ENCODE measurements around the gene CASP10. TPM values are rescaled to one million over a fixed set of nuclear protein-coding genes. Genes with fewer than 3 reads are reported as not detected.
A peak's percentile ranks its signal among the peaks of the same experiment; 100 is the strongest.

CASP10 gene
- total RNA-seq, 4 donors from 2014 or later, result 2.2 to 7.3 (median 4.3) TPM

GRCh38 chr2:201258666-201259615, 76.0 kb downstream of the CASP10 start:
- DNase-seq (ENCODE audit: extremely low spot score), result peak; percentile 86
- WGBS, result 30% methylated on average over 15 of the region's 15 CpGs
- Histone ChIP-seq H3K4me1 (peaks cover 4 to 50% (median 43%) of the 10 kb centered on the region in 4 donors), H3K4me3 (peak overlapping the region; percentile 54 to 67 (median 63)), H3K27ac (replicated peaks in 1 of 4) (peak overlapping the region; percentile 80 to 85 (median 82)), H3K36me3 (no peaks in the 10 kb centered on the region), H3K27me3 (no peaks in the 10 kb centered on the region), H3K9me3 (no peaks in the 10 kb centered on the region)
- intact Hi-C loops (cut with DNase I), result loop anchor here (10.0 kb wide), 1 partner anchor 196 kb away; the partner anchor contains the start of genes STRADB and TRAK2
- no peak for TF ChIP-seq EP300 (IDR thresholded peaks at IDR 0.05)
- TF ChIP-seq POLR2AphosphoS5 (IDR thresholded peaks at IDR 0.05), result no peak
- no peak for TF ChIP-seq POLR2A (IDR thresholded peaks at IDR 0.05; ENCODE audit: low read depth)
- TF ChIP-seq CTCF (IDR thresholded peaks at IDR 0.05), result peak in 1 of 3 experiments; percentile 29

GRCh38 chr2:201260302-201260800, 77.4 kb downstream of the CASP10 start, which contains the start of gene CASP8:
Gene CASP8, plus strand, starts transcription at chr2:201260536. Its CDS starts 5,951 bp downstream, at chr2:201266487.
- intact Hi-C loops (cut with DNase I), result no loop called here
- Histone ChIP-seq H3K4me3 (peak within 1 kb of the TSS; percentile 54 to 67 (median 63)), H3K36me3 (no peaks in the 10 kb centered on the region), H3K9me3 (no peaks in the 10 kb centered on the region), H3K4me1 (peaks cover 4 to 39% (median 34%) of the 10 kb centered on the region in 4 donors), H3K27me3 (no peaks in the 10 kb centered on the region), H3K27ac (replicated peaks in 1 of 4) (peak within 1 kb of the TSS; percentile 13 to 52 (median 39))
- WGBS, result 80% methylated on average over 10 of the region's 10 CpGs
- no peak for TF ChIP-seq POLR2A (IDR thresholded peaks at IDR 0.05; ENCODE audit: low read depth)
- TF ChIP-seq POLR2AphosphoS5 (IDR thresholded peaks at IDR 0.05), result peak; percentile 24 to 41
- DNase-seq (ENCODE audit: extremely low spot score), result peak; percentile 89

GRCh38 chr2:201261471-201261870, 78.5 kb downstream of the CASP10 start:
- TF ChIP-seq POLR2AphosphoS5 (IDR thresholded peaks at IDR 0.05), result no peak
- TF ChIP-seq EP300 (IDR thresholded peaks at IDR 0.05), result no peak
- TF ChIP-seq POLR2A (IDR thresholded peaks at IDR 0.05; ENCODE audit: low read depth), result no peak
- no peak for TF ChIP-seq CTCF (IDR thresholded peaks at IDR 0.05)
- Histone ChIP-seq H3K36me3 (peaks cover 0 to 3% (median 0%) of the 10 kb centered on the region in 4 donors), H3K4me3 (peak overlapping the region; percentile 3 to 34 (median 20)), H3K27me3 (no peaks in the 10 kb centered on the region), H3K4me1 (peaks cover 4 to 39% (median 34%) of the 10 kb centered on the region in 4 donors), H3K9me3 (no peaks in the 10 kb centered on the region), H3K27ac (replicated peaks in 1 of 4) (no peak overlapping the region)
- DNase-seq (ENCODE audit: extremely low spot score), result peak; percentile 89
- WGBS, result 72% methylated on average over 9 of the region's 9 CpGs
- intact Hi-C loops (cut with DNase I), result no loop called here

- DNase-seq (ENCODE audit: extremely low spot score), result no peak
- peak overlapping the region; percentile 3 to 34 (median 20) for H3K4me3 ChIP-seq
- peaks cover 4 to 39% (median 33%) of the 10 kb centered on the region in 4 donors for H3K4me1 ChIP-seq
- no peak overlapping the region for H3K27ac ChIP-seq (replicated peaks in 1 of 4)
- no peaks in the 10 kb centered on the region for H3K9me3 ChIP-seq
- 71% methylated on average over 2 of the region's 2 CpGs for WGBS
- TF ChIP-seq CTCF (IDR thresholded peaks at IDR 0.05) (no peak), POLR2A (IDR thresholded peaks at IDR 0.05; ENCODE audit: low read depth) (no peak), EP300 (IDR thresholded peaks at IDR 0.05) (no peak), POLR2AphosphoS5 (IDR thresholded peaks at IDR 0.05) (no peak)
- no peaks in the 10 kb centered on the region for H3K27me3 ChIP-seq
- peaks cover 0 to 8% (median 2%) of the 10 kb centered on the region in 4 donors for H3K36me3 ChIP-seq
- intact Hi-C loops (cut with DNase I), result no loop called here
Measured at GRCh38 chr2:201261906-201262305, 79.0 kb downstream of the CASP10 start.

- WGBS, result 83% methylated on average over 6 of the region's 6 CpGs
Measured at GRCh38 chr2:201262718-201263117, 79.8 kb downstream of the CASP10 start.

More at GRCh38 chr2:201262718-201263117, 79.8 kb downstream of the CASP10 start:
- peaks cover 4 to 31% (median 26%) of the 10 kb centered on the region in 4 donors for H3K4me1 ChIP-seq
- TF ChIP-seq EP300 (IDR thresholded peaks at IDR 0.05) (no peak), POLR2AphosphoS5 (IDR thresholded peaks at IDR 0.05) (no peak), POLR2A (IDR thresholded peaks at IDR 0.05; ENCODE audit: low read depth) (no peak), CTCF (IDR thresholded peaks at IDR 0.05) (no peak)
- H3K36me3 ChIP-seq, result peaks cover 0 to 16% (median 5%) of the 10 kb centered on the region in 4 donors
- H3K27ac ChIP-seq (replicated peaks in 1 of 4), result no peak overlapping the region
- intact Hi-C loops (cut with DNase I), result no loop called here
- H3K4me3 ChIP-seq, result no peak overlapping the region
- DNase-seq (ENCODE audit: extremely low spot score), result no peak
- H3K9me3 ChIP-seq, result no peaks in the 10 kb centered on the region
- H3K27me3 ChIP-seq, result no peaks in the 10 kb centered on the region

Measured in esophagus muscularis mucosa (tissue), 4 donors.